Tibial nerve (tissue), 4 donors: ENCODE data around the gene PDZD2.

ENCODE experiments used
- EP300 ChIP-seq, 2 donors: sonication (generic); formaldehyde crosslinking; IDR thresholded peaks; one replicate each; pipeline ENCODE4 v1.6.1; 2017; ENCODE audit warnings: antibody characterized with exemption in 2 of 2, mild to moderate bottlenecking in 1 of 2
- POLR2A ChIP-seq, 2 donors: fragments of 450-650 bp; IDR thresholded peaks; one replicate each; pipeline ENCODE4 v1.6.1; 2017; ENCODE audit warnings: antibody characterized with exemption in 2 of 2, mild to moderate bottlenecking in 2 of 2, moderate library complexity in 2 of 2
- TF ChIP-seq, protein P1 (sequence below), 5 experiments: fragments of 200-600 bp in 3 of 5; fragments of 450-650 bp in 2 of 5; sonication (generic) in 3 of 5; IDR thresholded peaks; one replicate each; pipeline ENCODE4 v1.5.1; 2016 to 2019; ENCODE audit warnings: antibody characterized with exemption in 5 of 5, mild to moderate bottlenecking in 3 of 5, moderate library complexity in 2 of 5

- TF ChIP-seq POLR2A (IDR thresholded peaks at IDR 0.05) = no peak
- TF ChIP-seq, protein P1, sequence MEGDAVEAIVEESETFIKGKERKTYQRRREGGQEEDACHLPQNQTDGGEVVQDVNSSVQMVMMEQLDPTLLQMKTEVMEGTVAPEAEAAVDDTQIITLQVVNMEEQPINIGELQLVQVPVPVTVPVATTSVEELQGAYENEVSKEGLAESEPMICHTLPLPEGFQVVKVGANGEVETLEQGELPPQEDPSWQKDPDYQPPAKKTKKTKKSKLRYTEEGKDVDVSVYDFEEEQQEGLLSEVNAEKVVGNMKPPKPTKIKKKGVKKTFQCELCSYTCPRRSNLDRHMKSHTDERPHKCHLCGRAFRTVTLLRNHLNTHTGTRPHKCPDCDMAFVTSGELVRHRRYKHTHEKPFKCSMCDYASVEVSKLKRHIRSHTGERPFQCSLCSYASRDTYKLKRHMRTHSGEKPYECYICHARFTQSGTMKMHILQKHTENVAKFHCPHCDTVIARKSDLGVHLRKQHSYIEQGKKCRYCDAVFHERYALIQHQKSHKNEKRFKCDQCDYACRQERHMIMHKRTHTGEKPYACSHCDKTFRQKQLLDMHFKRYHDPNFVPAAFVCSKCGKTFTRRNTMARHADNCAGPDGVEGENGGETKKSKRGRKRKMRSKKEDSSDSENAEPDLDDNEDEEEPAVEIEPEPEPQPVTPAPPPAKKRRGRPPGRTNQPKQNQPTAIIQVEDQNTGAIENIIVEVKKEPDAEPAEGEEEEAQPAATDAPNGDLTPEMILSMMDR (IDR thresholded peaks at IDR 0.05) = no peak
- peak in 1 of 2 donors; percentile 71 for TF ChIP-seq EP300 (IDR thresholded peaks at IDR 0.05)
Observed at GRCh38 chr5:32042551-32042961, 403.6 kb downstream of the PDZD2 start.
